Measurements from ENCODE around the gene MEOX2. TPM values are rescaled to one million over a fixed set of nuclear protein-coding genes. Genes with fewer than 3 reads are reported as not detected.

Gene MEOX2
- total and polyA plus RNA-seq, 4 donors = 3.0 to 103 (median 13.6) TPM

DNA sequence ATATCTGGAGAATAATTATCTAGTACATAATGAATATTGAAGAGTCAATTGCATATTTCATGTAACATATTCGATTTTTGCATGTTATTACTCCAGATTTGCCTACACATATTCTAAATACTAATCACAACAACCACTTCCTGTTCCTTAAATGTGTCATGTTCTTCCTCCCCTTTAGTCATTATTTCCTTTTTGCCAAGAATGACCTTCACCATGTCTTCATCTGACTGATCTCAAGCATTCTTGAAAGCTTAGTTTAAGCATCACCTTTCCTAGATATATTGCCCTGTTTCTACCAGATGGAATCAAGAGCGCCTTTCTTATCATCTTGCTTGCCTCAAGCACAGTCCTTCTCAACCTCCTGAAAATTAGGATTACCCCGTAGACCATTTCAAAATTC, 23.5 kb upstream of the MEOX2 start:
- Histone ChIP-seq H3K27ac (ENCODE audit: low read depth in 1 of 2, low read length in 1 of 2) (no peak overlapping the region), H3K4me3 (no peak overlapping the region), H3K4me1 (ENCODE audit: control insufficient read depth in 5 of 5, insufficient read depth in 5 of 5, low read length in 5 of 5) (no peaks in the 10 kb centered on the region), H3K9ac (ENCODE audit: insufficient read depth in 1 of 2, low read length in 2 of 2) (no peak overlapping the region), H3K9me3 (ENCODE audit: control insufficient read depth in 4 of 4, insufficient read depth in 3 of 4, low read length in 3 of 4) (no peaks in the 10 kb centered on the region), H3K27me3 (ENCODE audit: control insufficient read depth in 3 of 3, insufficient read depth in 3 of 3, low read length in 2 of 3) (no peaks in the 10 kb centered on the region), H3K36me3 (ENCODE audit: control insufficient read depth in 4 of 4, insufficient read depth in 4 of 4, low read length in 4 of 4) (no peaks in the 10 kb centered on the region)
- TF ChIP-seq, protein P1, sequence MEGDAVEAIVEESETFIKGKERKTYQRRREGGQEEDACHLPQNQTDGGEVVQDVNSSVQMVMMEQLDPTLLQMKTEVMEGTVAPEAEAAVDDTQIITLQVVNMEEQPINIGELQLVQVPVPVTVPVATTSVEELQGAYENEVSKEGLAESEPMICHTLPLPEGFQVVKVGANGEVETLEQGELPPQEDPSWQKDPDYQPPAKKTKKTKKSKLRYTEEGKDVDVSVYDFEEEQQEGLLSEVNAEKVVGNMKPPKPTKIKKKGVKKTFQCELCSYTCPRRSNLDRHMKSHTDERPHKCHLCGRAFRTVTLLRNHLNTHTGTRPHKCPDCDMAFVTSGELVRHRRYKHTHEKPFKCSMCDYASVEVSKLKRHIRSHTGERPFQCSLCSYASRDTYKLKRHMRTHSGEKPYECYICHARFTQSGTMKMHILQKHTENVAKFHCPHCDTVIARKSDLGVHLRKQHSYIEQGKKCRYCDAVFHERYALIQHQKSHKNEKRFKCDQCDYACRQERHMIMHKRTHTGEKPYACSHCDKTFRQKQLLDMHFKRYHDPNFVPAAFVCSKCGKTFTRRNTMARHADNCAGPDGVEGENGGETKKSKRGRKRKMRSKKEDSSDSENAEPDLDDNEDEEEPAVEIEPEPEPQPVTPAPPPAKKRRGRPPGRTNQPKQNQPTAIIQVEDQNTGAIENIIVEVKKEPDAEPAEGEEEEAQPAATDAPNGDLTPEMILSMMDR (IDR thresholded peaks at IDR 0.05; ENCODE audit: control extremely low read depth, extremely low read depth) = no peak
- 77 to 85% methylated on average over 3 of the region's 3 CpGs for WGBS, 2 donors
- DNase-seq = no peak
- ATAC-seq (ENCODE audit: insufficient read depth, low FRiP score) = no peak

DNA sequence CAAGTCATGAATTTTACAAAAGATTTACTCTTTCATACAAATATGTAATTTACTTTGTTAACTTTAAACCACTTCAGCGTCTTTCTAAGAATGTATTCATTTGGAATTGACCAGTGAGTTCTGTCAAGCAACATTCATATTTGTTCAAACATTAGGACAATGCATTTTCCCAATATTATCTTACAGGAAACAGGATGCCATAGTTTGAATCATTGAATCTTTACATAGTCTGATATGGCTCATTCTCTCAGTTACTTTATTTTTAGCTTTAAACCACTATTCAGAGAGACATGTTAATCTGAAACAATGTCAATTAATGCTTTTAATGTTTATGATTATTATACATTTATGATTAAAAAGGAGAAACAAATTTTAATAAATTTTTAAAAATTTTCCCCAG, 21.1 kb upstream of the MEOX2 start:
- ATAC-seq (ENCODE audit: insufficient read depth, low FRiP score) (no peak), DNase-seq (no peak)
- no peaks in the 10 kb centered on the region for H3K9me3 ChIP-seq (ENCODE audit: control insufficient read depth in 4 of 4, insufficient read depth in 3 of 4, low read length in 3 of 4)
- no peak overlapping the region for H3K4me3 ChIP-seq
- no peak overlapping the region for H3K9ac ChIP-seq (ENCODE audit: insufficient read depth in 1 of 2, low read length in 2 of 2)
- H3K27ac ChIP-seq (ENCODE audit: low read depth in 1 of 2, low read length in 1 of 2) = no peak overlapping the region
- H3K27me3 ChIP-seq (ENCODE audit: control insufficient read depth in 3 of 3, insufficient read depth in 3 of 3, low read length in 2 of 3) = no peaks in the 10 kb centered on the region
- TF ChIP-seq, protein P1 (IDR thresholded peaks at IDR 0.05; ENCODE audit: control extremely low read depth, extremely low read depth) = no peak
- 51 to 65% methylated on average over 1 of the region's 1 CpG for WGBS, 2 donors
- H3K4me1 ChIP-seq (ENCODE audit: control insufficient read depth in 5 of 5, insufficient read depth in 5 of 5, low read length in 5 of 5) = no peaks in the 10 kb centered on the region
- H3K36me3 ChIP-seq (ENCODE audit: control insufficient read depth in 4 of 4, insufficient read depth in 4 of 4, low read length in 4 of 4) = no peaks in the 10 kb centered on the region

DNA sequence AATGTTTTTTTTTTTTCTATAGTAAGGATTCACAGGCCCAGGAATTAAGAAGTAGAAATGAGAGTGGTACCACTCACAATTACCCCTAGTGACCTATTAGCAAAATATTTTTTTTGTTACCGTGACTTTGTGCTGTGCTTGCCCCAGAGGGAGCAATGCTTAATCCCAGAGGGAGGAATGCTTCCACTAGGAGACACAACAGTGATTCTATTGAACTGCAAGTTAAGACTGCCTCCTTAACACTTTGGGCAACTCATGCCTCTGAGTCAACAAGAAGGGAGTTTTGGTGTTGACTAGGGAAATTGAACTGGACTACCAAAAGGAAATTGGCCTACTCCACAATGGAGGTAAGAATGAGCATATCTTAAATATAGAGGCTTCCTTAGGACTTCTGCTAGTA, 17.2 kb upstream of the MEOX2 start:
- ATAC-seq (ENCODE audit: insufficient read depth, low FRiP score) (no peak), DNase-seq (no peak)
- H3K27ac ChIP-seq (ENCODE audit: low read depth in 1 of 2, low read length in 1 of 2) = no peak overlapping the region
- TF ChIP-seq, protein P1 (IDR thresholded peaks at IDR 0.05; ENCODE audit: control extremely low read depth, extremely low read depth) = no peak
- H3K4me3 ChIP-seq = no peak overlapping the region
- no peaks in the 10 kb centered on the region for H3K4me1 ChIP-seq (ENCODE audit: control insufficient read depth in 5 of 5, insufficient read depth in 5 of 5, low read length in 5 of 5)
- H3K9ac ChIP-seq (ENCODE audit: insufficient read depth in 1 of 2, low read length in 2 of 2) = no peak overlapping the region
- no peaks in the 10 kb centered on the region for H3K27me3 ChIP-seq (ENCODE audit: control insufficient read depth in 3 of 3, insufficient read depth in 3 of 3, low read length in 2 of 3)
- H3K36me3 ChIP-seq (ENCODE audit: control insufficient read depth in 4 of 4, insufficient read depth in 4 of 4, low read length in 4 of 4) = no peaks in the 10 kb centered on the region
- 92 to 96% methylated on average over 1 of the region's 1 CpG for WGBS, 2 donors
- H3K9me3 ChIP-seq (ENCODE audit: control insufficient read depth in 4 of 4, insufficient read depth in 3 of 4, low read length in 3 of 4) = peaks cover 0 to 2% (median 0%) of the 10 kb centered on the region in 4 donors

DNA sequence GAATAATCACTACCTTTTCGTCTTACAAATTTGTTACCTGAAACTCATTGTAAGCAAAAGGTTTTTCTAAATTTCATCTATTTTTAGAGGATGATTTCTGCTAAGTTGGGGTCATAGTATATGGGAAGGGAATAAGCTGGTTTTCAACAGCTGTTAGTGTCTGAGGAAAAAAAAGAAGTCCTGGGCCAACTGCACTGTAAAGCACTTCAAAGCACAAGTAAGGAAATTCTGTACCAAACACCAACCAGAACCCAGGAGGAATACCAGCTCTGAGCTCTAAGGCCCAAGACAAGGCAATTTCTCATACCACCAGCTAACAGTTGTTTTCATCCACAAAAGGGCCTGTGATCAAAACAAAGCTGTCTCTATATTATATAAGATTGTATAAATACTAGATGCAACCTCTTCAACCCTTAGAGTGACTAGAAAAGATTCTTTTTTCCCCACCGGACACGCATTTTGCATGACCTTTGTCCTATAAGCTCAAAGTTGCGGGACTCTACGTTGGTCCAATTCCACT, 6.1 kb upstream of the MEOX2 start:
- no peaks in the 10 kb centered on the region for H3K9me3 ChIP-seq (ENCODE audit: control insufficient read depth in 4 of 4, insufficient read depth in 3 of 4, low read length in 3 of 4)
- peaks cover 0 to 8% (median 4%) of the 10 kb centered on the region in 5 donors for H3K4me1 ChIP-seq (ENCODE audit: control insufficient read depth in 5 of 5, insufficient read depth in 5 of 5, low read length in 5 of 5)
- H3K36me3 ChIP-seq (ENCODE audit: control insufficient read depth in 4 of 4, insufficient read depth in 4 of 4, low read length in 4 of 4) = no peaks in the 10 kb centered on the region
- DNase-seq (peak in 1 of 3 donors; percentile 40), ATAC-seq (ENCODE audit: insufficient read depth, low FRiP score) (no peak)
- 89 to 90% methylated on average over 5 of the region's 5 CpGs for WGBS, 2 donors
- no peak overlapping the region for H3K4me3 ChIP-seq
- no peak overlapping the region for H3K9ac ChIP-seq (ENCODE audit: insufficient read depth in 1 of 2, low read length in 2 of 2)
- H3K27me3 ChIP-seq (ENCODE audit: control insufficient read depth in 3 of 3, insufficient read depth in 3 of 3, low read length in 2 of 3) = peaks cover 0 to 28% (median 3%) of the 10 kb centered on the region in 3 donors
- no peak overlapping the region for H3K27ac ChIP-seq (ENCODE audit: low read depth in 1 of 2, low read length in 1 of 2)
- TF ChIP-seq, protein P1 (IDR thresholded peaks at IDR 0.05; ENCODE audit: control extremely low read depth, extremely low read depth) = no peak

Measured in lung (tissue), 12 donors.